Ovary (tissue), 9 donors: Measurements from ENCODE around the gene MROH2A. TPM values are rescaled to one million over a fixed set of nuclear protein-coding genes. Genes with fewer than 3 reads are reported as not detected.

Source experiments
- DNase-seq, 5 donors: peaks; one replicate each; pipeline ENCODE4 v3.0.0-alpha.2; 2019 to 2020
- H3K27ac ChIP-seq, 2 donors: fragments of 200-600 bp; one replicate each; pipeline versions ENCODE4 v1.5.1 to v1.8.0; 2019 to 2022
- H3K27me3 ChIP-seq: fragments of 200-600 bp; one replicate; pipeline ENCODE4 v1.8.0; 2022
- H3K36me3 ChIP-seq: fragments of 200-600 bp; sonication (generic); one replicate; pipeline ENCODE4 v1.5.1; 2019
- H3K4me1 ChIP-seq: one replicate; pipeline ENCODE4 v1.8.1; 2013; ENCODE audit warnings: mild to moderate bottlenecking, moderate library complexity; ENCODE audit not compliant: insufficient read depth
- H3K4me3 ChIP-seq: fragments of 200-600 bp; sonication (generic); one replicate; pipeline ENCODE4 v1.5.1; 2017
- H3K9me3 ChIP-seq, 2 donors: fragments of 200-600 bp in 1 of 2; sonication (generic) in 1 of 2; one replicate each; pipeline versions ENCODE4 v1.5.1 to v1.8.1; 2013 to 2019; ENCODE audit warnings: mild to moderate bottlenecking in 1 of 2, moderate library complexity in 1 of 2
- CTCF ChIP-seq, 3 donors: fragments of 450-650 bp in 2 of 3; fragments of 200-600 bp in 1 of 3; IDR thresholded peaks; one replicate each; pipeline versions ENCODE4 v1.5.1 to v1.8.0; 2016 to 2022; ENCODE audit warnings: antibody characterized with exemption in 3 of 3, mild to moderate bottlenecking in 1 of 3
- EP300 ChIP-seq: sonication (generic); formaldehyde crosslinking; IDR thresholded peaks from one replicate; pipeline ENCODE4 v1.6.1; 2017; ENCODE audit warnings: antibody characterized with exemption
- POLR2A ChIP-seq: fragments of 450-650 bp; IDR thresholded peaks from one replicate; pipeline ENCODE4 v1.6.1; 2017; ENCODE audit warnings: antibody characterized with exemption, mild to moderate bottlenecking, moderate library complexity
- WGBS, 3 donors: extraction: QIAGEN DNeasy Blood & Tissue Kit in 1 of 3; methylation state at CpG; one replicate each; pipeline versions ENCODE4 v1.1.5 to v1.1.7; 2013 to 2017; 5-methylcytosine and 5-hydroxymethylcytosine counted together
- intact Hi-C, 4 donors: fragments of 100-400 bp; cut with DNase I; formaldehyde crosslinking; loops; one replicate each; pipeline versions ENCODE4 v1.11.0 to v1.15.1; 2022 to 2023
- polyA plus RNA-seq, 2 donors: library from polyadenylated mRNA; stranded (reverse); fragments of 200-250 nt in 1 of 2; fragments of 350-450 nt in 1 of 2; fragmentation: Illumina TruSeq in 1 of 2; extraction: RNeasy Lipid Tissue Mini Kit (QIAGEN cat#74804) in 1 of 2; gene quantifications; one replicate each; pipeline ENCODE4 v1.2.3, GENCODE V29; 2013 to 2014
- total RNA-seq, 7 donors: library from RNA; depleted of rRNA in 2 of 7; stranded (reverse); fragments of >200 nt in 2 of 7; fragmentation: NEBNext Ultra II Directional in 3 of 7; extraction: Animal tissue kit (Norgen Biotek cat#: 25700) in 3 of 7; gene quantifications; one replicate each; pipeline versions ENCODE4 v1.1.0 to v1.2.4, GENCODE V29; 2016 to 2023
- donor health status: DM: no; HTN: no; CAD: no; lungs with moderate emphysema.
- donor health status: DM: no; HTN: no; CAD: no.
- donor health status: Bipolar disorder and iron deficiency.
- donor health status: DM: yes; HTN: yes; CAD: no.
- donor health status: DM: no; HTN: no; CAD: no.
- donor health status: DM: yes; HTN: yes; CAD: no.

Gene MROH2A
- total and polyA plus RNA-seq, 9 donors = not detected

DNA sequence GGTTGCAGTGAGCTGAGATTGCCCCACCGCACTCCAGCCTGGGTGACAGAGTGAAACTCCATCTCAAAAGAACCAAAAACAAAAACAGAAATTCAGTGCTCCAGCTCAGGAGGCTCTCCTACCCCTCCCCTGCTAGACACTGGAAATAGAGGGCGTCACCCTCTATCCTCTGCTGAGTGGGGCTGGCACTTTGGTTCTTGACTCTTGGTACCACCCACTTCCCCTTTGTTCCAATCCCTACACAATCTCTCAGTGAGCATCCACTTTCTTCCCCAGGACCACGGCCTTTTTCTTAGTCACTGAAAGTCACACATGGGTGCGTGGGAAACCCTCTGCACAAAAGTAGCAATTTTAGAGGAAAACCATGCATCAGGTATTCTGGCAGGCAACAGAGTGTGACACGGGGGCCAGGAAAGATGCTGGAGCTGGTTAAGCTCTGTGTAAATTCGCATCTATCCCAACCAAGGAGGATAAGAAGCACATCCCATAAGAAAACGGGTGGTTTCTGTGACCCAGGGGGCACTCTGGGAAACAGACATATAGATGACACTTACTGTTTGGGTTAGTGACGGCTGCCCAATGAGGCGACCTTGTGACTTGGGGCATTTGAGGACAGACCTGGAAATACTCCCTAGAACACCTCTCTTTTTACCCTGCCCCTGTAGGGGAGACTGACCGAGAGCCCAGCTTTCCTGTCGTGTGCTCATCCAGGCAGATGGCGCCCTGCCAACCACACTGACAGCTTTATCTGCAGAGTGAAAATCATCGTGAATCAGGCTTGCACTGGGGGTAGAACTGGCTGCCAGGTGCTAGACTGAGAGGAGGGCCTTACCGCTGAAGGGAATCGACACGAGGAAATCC, 68.5 kb downstream of the MROH2A start:
- Histone ChIP-seq H3K4me1 (no peaks in the 10 kb centered on the region), H3K4me3 (no peak overlapping the region), H3K27ac (no peak overlapping the region), H3K36me3 (no peaks in the 10 kb centered on the region), H3K9me3 (no peaks in the 10 kb centered on the region), H3K27me3 (no peaks in the 10 kb centered on the region)
- no peak for TF ChIP-seq POLR2A
- TF ChIP-seq CTCF (IDR thresholded peaks at IDR 0.05) = no peak
- no peak for TF ChIP-seq EP300
- intact Hi-C loops = no loop called here
- 81 to 85% (median 81%) methylated on average over 16 of the region's 16 CpGs for WGBS, 3 donors
- DNase-seq = no peak

GRCh38 chr2:233847248-233847898, 69.2 kb downstream of the MROH2A start:
- TF ChIP-seq EP300 = no peak
- TF ChIP-seq POLR2A = no peak
- no peak for TF ChIP-seq CTCF (IDR thresholded peaks at IDR 0.05)
- DNase-seq = no peak
- WGBS, 3 donors = 96 to 100% (median 96%) methylated on average over 13 of the region's 13 CpGs

GRCh38 chr2:233848276-233848675, 70.1 kb downstream of the MROH2A start:
- Histone ChIP-seq H3K27ac (no peak overlapping the region), H3K36me3 (no peaks in the 10 kb centered on the region), H3K4me1 (no peaks in the 10 kb centered on the region), H3K9me3 (no peaks in the 10 kb centered on the region), H3K4me3 (no peak overlapping the region), H3K27me3 (no peaks in the 10 kb centered on the region)
- no peak for DNase-seq
- 89 to 96% (median 94%) methylated on average over 13 of the region's 13 CpGs for WGBS, 3 donors
- intact Hi-C loops = no loop called here
- TF ChIP-seq EP300 = no peak
- TF ChIP-seq POLR2A = no peak
- no peak for TF ChIP-seq CTCF (IDR thresholded peaks at IDR 0.05)

More at GRCh38 chr2:233847248-233847898, 69.2 kb downstream of the MROH2A start:
- no peaks in the 10 kb centered on the region for H3K36me3 ChIP-seq
- H3K27me3 ChIP-seq = no peaks in the 10 kb centered on the region
- no peak overlapping the region for H3K4me3 ChIP-seq
- no peaks in the 10 kb centered on the region for H3K4me1 ChIP-seq
- intact Hi-C loops = no loop called here
- H3K27ac ChIP-seq = no peak overlapping the region
- no peaks in the 10 kb centered on the region for H3K9me3 ChIP-seq

- TF ChIP-seq POLR2A = no peak
- no peak for TF ChIP-seq CTCF (IDR thresholded peaks at IDR 0.05)
- no peak for TF ChIP-seq EP300
- intact Hi-C loops = no loop called here
- 92 to 97% (median 95%) methylated on average over 13 of the region's 13 CpGs for WGBS, 3 donors
- no peaks in the 10 kb centered on the region for H3K9me3 ChIP-seq
- DNase-seq = no peak
- H3K4me1 ChIP-seq = peaks cover 4% of the 10 kb centered on the region
- no peaks in the 10 kb centered on the region for H3K36me3 ChIP-seq
- H3K27me3 ChIP-seq = no peaks in the 10 kb centered on the region
- H3K4me3 ChIP-seq = no peak overlapping the region
- no peak overlapping the region for H3K27ac ChIP-seq
Observed at GRCh38 chr2:233849607-233850271, 71.6 kb downstream of the MROH2A start.
